Inflammatory macrophage treated with lipopolysaccharide for 4 hours (primary cell): Measurements from ENCODE around the gene ENAH.
A peak's percentile ranks its signal among the peaks of the same experiment; 100 is the strongest.

Source experiments
- DNase-seq: peaks from one replicate; pipeline ENCODE4 v3.0.0-alpha.2; 2020

ENAH gene

GRCh38 chr1:225449261-225449660 is 203.7 kb downstream of the ENAH start:
- DNase-seq: no peak

- DNase-seq: no peak
These were observed 204.6 kb downstream of the ENAH start for GRCh38 chr1:225448146-225448805.

GRCh38 chr1:225447650-225448089 is 205.3 kb downstream of the ENAH start:
- peak; percentile 25 for DNase-seq

GRCh38 chr1:225446981-225447615 is 205.8 kb downstream of the ENAH start:
- no peak for DNase-seq

- no peak for DNase-seq
These were observed 206.3 kb downstream of the ENAH start for GRCh38 chr1:225446595-225446960.

GRCh38 chr1:225445639-225446594 is 207.0 kb downstream of the ENAH start:
- DNase-seq: no peak

GRCh38 chr1:225442123-225442505 is 210.8 kb downstream of the ENAH start:
- no peak for DNase-seq

GRCh38 chr1:225441314-225442122 is 211.4 kb downstream of the ENAH start:
- peak; percentile 39 for DNase-seq

GRCh38 chr1:225440380-225441221 is 212.3 kb downstream of the ENAH start:
- no peak for DNase-seq

GRCh38 chr1:225437710-225438437 is 215.0 kb downstream of the ENAH start:
- peak; percentile 47 for DNase-seq
